ENCODE results near the gene ACOXL. TPM values are rescaled to one million over a fixed set of nuclear protein-coding genes. Genes with fewer than 3 reads are reported as not detected.

Gene ACOXL
- total RNA-seq, 1 donor from 2014 or later = 0.23 TPM

- DNase-seq (ENCODE audit: low read depth) (no peak), FAIRE-seq (no peak)
- H3K27me3 ChIP-seq (ENCODE audit: insufficient read depth, low read length) = peaks cover 31% of the 10 kb centered on the region
- no peak overlapping the region for H3K27ac ChIP-seq (ENCODE audit: low read depth, low read length)
- no peaks in the 10 kb centered on the region for H3K4me1 ChIP-seq (ENCODE audit: insufficient read depth, low read length)
- H3K9me3 ChIP-seq (ENCODE audit: insufficient read depth, low read depth, low read length) = no peaks in the 10 kb centered on the region
- H3K36me3 ChIP-seq (ENCODE audit: insufficient read depth, low read length) = no peaks in the 10 kb centered on the region
- H3K4me3 ChIP-seq (ENCODE audit: insufficient read depth, low read depth, low read length) = no peak overlapping the region
- H3K79me2 ChIP-seq (ENCODE audit: insufficient read depth, low read length) = no peaks in the 10 kb centered on the region
- H3K4me2 ChIP-seq (ENCODE audit: low read length) = no peak overlapping the region
- Mint-ChIP-seq H3K27ac (ENCODE audit: unreplicated experiment) (no peak overlapping the region), H3K27me3 (ENCODE audit: low read depth, unreplicated experiment) (peaks cover 23% of the 10 kb centered on the region), H3K4me1 (ENCODE audit: low read depth, unreplicated experiment) (peaks cover 8% of the 10 kb centered on the region), H3K9me3 (ENCODE audit: unreplicated experiment) (no peaks in the 10 kb centered on the region), H3K4me3 (ENCODE audit: unreplicated experiment) (no peak overlapping the region), H3K36me3 (ENCODE audit: low read depth, unreplicated experiment) (no peaks in the 10 kb centered on the region)
- TF ChIP-seq EZH2 (IDR thresholded peaks at IDR 0.05; ENCODE audit: insufficient read depth, low read length) (no peak), CTCF (IDR thresholded peaks at IDR 0.05; ENCODE audit: insufficient read depth, low read depth, low read length) (no peak)
- H3K9ac ChIP-seq (ENCODE audit: low read length) = no peak overlapping the region
- H4K20me1 ChIP-seq (ENCODE audit: insufficient read depth, low read length) = no peaks in the 10 kb centered on the region
- no peak overlapping the region for H2AFZ ChIP-seq (ENCODE audit: low read depth, low read length)
These were observed 14.0 kb upstream of the ACOXL start for GRCh38 chr2:110718382-110718781.

- Mint-ChIP-seq H3K27ac (ENCODE audit: unreplicated experiment) (no peak overlapping the region), H3K27me3 (ENCODE audit: low read depth, unreplicated experiment) (peaks cover 26% of the 10 kb centered on the region), H3K4me1 (ENCODE audit: low read depth, unreplicated experiment) (peaks cover 5% of the 10 kb centered on the region), H3K36me3 (ENCODE audit: low read depth, unreplicated experiment) (no peaks in the 10 kb centered on the region), H3K4me3 (ENCODE audit: unreplicated experiment) (no peak overlapping the region), H3K9me3 (ENCODE audit: unreplicated experiment) (no peaks in the 10 kb centered on the region)
- Histone ChIP-seq H2AFZ (ENCODE audit: low read depth, low read length) (no peak overlapping the region), H3K79me2 (ENCODE audit: insufficient read depth, low read length) (no peaks in the 10 kb centered on the region), H4K20me1 (ENCODE audit: insufficient read depth, low read length) (no peaks in the 10 kb centered on the region), H3K4me1 (ENCODE audit: insufficient read depth, low read length) (no peaks in the 10 kb centered on the region), H3K27me3 (ENCODE audit: insufficient read depth, low read length) (peaks cover 31% of the 10 kb centered on the region), H3K9ac (ENCODE audit: low read length) (no peak overlapping the region), H3K36me3 (ENCODE audit: insufficient read depth, low read length) (no peaks in the 10 kb centered on the region), H3K9me3 (ENCODE audit: insufficient read depth, low read depth, low read length) (no peaks in the 10 kb centered on the region), H3K4me3 (ENCODE audit: insufficient read depth, low read depth, low read length) (no peak overlapping the region), H3K27ac (ENCODE audit: low read depth, low read length) (no peak overlapping the region), H3K4me2 (ENCODE audit: low read length) (no peak overlapping the region)
- TF ChIP-seq EZH2 (IDR thresholded peaks at IDR 0.05; ENCODE audit: insufficient read depth, low read length) = no peak
- TF ChIP-seq CTCF (IDR thresholded peaks at IDR 0.05; ENCODE audit: insufficient read depth, low read depth, low read length) = no peak
- FAIRE-seq (no peak), DNase-seq (ENCODE audit: low read depth) (no peak)
These were observed 13.4 kb upstream of the ACOXL start for GRCh38 chr2:110718990-110719389.

GRCh38 chr2:110720547-110720946 is 11.8 kb upstream of the ACOXL start:
- no peak overlapping the region for H3K4me3 ChIP-seq (ENCODE audit: insufficient read depth, low read depth, low read length)

More at GRCh38 chr2:110720547-110720946, 11.8 kb upstream of the ACOXL start:
- Histone ChIP-seq H3K9me3 (ENCODE audit: insufficient read depth, low read depth, low read length) (no peaks in the 10 kb centered on the region), H3K27ac (ENCODE audit: low read depth, low read length) (no peak overlapping the region), H3K36me3 (ENCODE audit: insufficient read depth, low read length) (no peaks in the 10 kb centered on the region), H3K79me2 (ENCODE audit: insufficient read depth, low read length) (no peaks in the 10 kb centered on the region), H3K4me1 (ENCODE audit: insufficient read depth, low read length) (no peaks in the 10 kb centered on the region), H4K20me1 (ENCODE audit: insufficient read depth, low read length) (no peaks in the 10 kb centered on the region), H3K27me3 (ENCODE audit: insufficient read depth, low read length) (peaks cover 30% of the 10 kb centered on the region), H3K4me2 (ENCODE audit: low read length) (no peak overlapping the region), H3K9ac (ENCODE audit: low read length) (no peak overlapping the region), H2AFZ (ENCODE audit: low read depth, low read length) (no peak overlapping the region)
- DNase-seq (ENCODE audit: low read depth) = no peak
- no peak for FAIRE-seq
- TF ChIP-seq EZH2 (IDR thresholded peaks at IDR 0.05; ENCODE audit: insufficient read depth, low read length) = no peak
- TF ChIP-seq CTCF (IDR thresholded peaks at IDR 0.05; ENCODE audit: insufficient read depth, low read depth, low read length) = no peak
- Mint-ChIP-seq H3K4me3 (ENCODE audit: unreplicated experiment) (no peak overlapping the region), H3K36me3 (ENCODE audit: low read depth, unreplicated experiment) (no peaks in the 10 kb centered on the region), H3K27me3 (ENCODE audit: low read depth, unreplicated experiment) (peaks cover 36% of the 10 kb centered on the region), H3K4me1 (ENCODE audit: low read depth, unreplicated experiment) (peaks cover 5% of the 10 kb centered on the region), H3K9me3 (ENCODE audit: unreplicated experiment) (no peaks in the 10 kb centered on the region), H3K27ac (ENCODE audit: unreplicated experiment) (no peak overlapping the region)

Measured in astrocyte (in vitro differentiated cells and primary cell).